MCF 10A (cell line): ENCODE measurements around the gene TMEM131L. TPM values are rescaled to one million over a fixed set of nuclear protein-coding genes. Genes with fewer than 3 reads are reported as not detected.

Experiments used
- BruUV-seq: library from RNA; stranded (reverse); fragments of 400-500 nt; replicated peaks from 2 replicates; lab custom pipeline; 2021; lab: Mats Ljungman, UMichigan
- CTCF ChIA-PET: fragments of 300-600 bp; sonication (Branson Sonifier 250); formaldehyde crosslinking; extraction: SDS; loops from one replicate; lab custom pipeline; 2021; ENCODE audit warnings: antibody characterized with exemption, inconsistent platforms; lab: Yijun Ruan, JAX
- POLR2A ChIA-PET: fragments of 300-600, 350-650 bp; sonication (Branson Sonifier 250); formaldehyde crosslinking; extraction: SDS; loops from one replicate; lab custom pipeline; 2020; ENCODE audit warnings: antibody characterized with exemption, inconsistent platforms; lab: Yijun Ruan, JAX
- DNase-seq: peaks from one replicate; pipeline ENCODE4 v3.0.0-alpha.2; 2018; ENCODE audit not compliant: unreplicated experiment
- H3K27ac Mint-ChIP-seq: one replicate; pipeline ENCODE4 v1.8.0; 2022; ENCODE audit warnings: mild to moderate bottlenecking, low read depth, mixed read lengths; ENCODE audit not compliant: unreplicated experiment
- H3K27me3 Mint-ChIP-seq: one replicate; pipeline ENCODE4 v1.8.0; 2022; ENCODE audit warnings: mixed read lengths; ENCODE audit not compliant: insufficient read depth, unreplicated experiment
- H3K36me3 Mint-ChIP-seq: one replicate; pipeline ENCODE4 v1.8.0; 2022; ENCODE audit warnings: mild to moderate bottlenecking, moderate library complexity, mixed read lengths; ENCODE audit not compliant: insufficient read depth, unreplicated experiment
- H3K4me1 Mint-ChIP-seq: one replicate; pipeline ENCODE4 v1.8.0; 2022; ENCODE audit warnings: mixed read lengths; ENCODE audit not compliant: insufficient read depth, unreplicated experiment
- H3K4me3 Mint-ChIP-seq: one replicate; pipeline ENCODE4 v1.8.0; 2022; ENCODE audit warnings: mild to moderate bottlenecking, moderate library complexity, mixed read lengths; ENCODE audit not compliant: unreplicated experiment
- H3K9me3 Mint-ChIP-seq: one replicate; pipeline ENCODE4 v1.8.0; 2022; ENCODE audit warnings: mixed read lengths; ENCODE audit not compliant: unreplicated experiment
- intact Hi-C: fragments of 100-400 bp; cut with micrococcal nuclease; formaldehyde crosslinking; loops from 2 replicates; pipeline ENCODE4 v1.14.1; 2022
- total RNA-seq: library from RNA; stranded (reverse); gene quantifications from 2 replicates; pipeline ENCODE4 v1.2.3, GENCODE V29; 2022
- TF ChIP-seq, protein P1 (sequence below): fragments of 200-600 bp; IDR thresholded peaks from one replicate; pipeline ENCODE4 v1.8.0; 2022; ENCODE audit warnings: antibody characterized with exemption, mild to moderate bottlenecking; ENCODE audit not compliant: unreplicated experiment

TMEM131L gene
- total RNA-seq, 1 experiment from 2014 or later, result 10.1 TPM

DNA sequence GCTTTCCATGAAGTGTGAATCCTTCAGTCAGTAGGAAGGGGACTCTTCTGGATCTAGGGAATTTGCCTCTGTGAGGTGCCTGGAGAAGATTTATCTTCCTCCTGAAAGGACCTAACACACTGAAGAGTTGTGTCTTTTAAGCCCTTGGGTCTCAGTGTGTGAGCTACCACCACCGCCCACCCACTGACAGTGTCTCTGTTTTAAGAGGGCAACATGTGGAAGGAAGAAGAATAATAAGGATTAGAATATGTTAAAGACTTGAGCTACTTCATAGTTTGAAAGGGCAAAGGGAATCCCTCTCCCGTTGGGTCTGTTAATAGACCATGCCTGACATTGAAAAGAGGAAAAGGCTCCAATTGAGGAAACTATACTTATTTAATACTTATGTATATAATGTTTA, 153.7 kb downstream of the TMEM131L start:
- intact Hi-C loops, result no loop called here
- Mint-ChIP-seq H3K9me3 (no peaks in the 10 kb centered on the region), H3K36me3 (peaks cover 37% of the 10 kb centered on the region), H3K27ac (no peak overlapping the region), H3K27me3 (no peaks in the 10 kb centered on the region), H3K4me3 (no peak overlapping the region), H3K4me1 (no peaks in the 10 kb centered on the region)
- TF ChIP-seq, protein P1, sequence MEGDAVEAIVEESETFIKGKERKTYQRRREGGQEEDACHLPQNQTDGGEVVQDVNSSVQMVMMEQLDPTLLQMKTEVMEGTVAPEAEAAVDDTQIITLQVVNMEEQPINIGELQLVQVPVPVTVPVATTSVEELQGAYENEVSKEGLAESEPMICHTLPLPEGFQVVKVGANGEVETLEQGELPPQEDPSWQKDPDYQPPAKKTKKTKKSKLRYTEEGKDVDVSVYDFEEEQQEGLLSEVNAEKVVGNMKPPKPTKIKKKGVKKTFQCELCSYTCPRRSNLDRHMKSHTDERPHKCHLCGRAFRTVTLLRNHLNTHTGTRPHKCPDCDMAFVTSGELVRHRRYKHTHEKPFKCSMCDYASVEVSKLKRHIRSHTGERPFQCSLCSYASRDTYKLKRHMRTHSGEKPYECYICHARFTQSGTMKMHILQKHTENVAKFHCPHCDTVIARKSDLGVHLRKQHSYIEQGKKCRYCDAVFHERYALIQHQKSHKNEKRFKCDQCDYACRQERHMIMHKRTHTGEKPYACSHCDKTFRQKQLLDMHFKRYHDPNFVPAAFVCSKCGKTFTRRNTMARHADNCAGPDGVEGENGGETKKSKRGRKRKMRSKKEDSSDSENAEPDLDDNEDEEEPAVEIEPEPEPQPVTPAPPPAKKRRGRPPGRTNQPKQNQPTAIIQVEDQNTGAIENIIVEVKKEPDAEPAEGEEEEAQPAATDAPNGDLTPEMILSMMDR, result no peak
- ChIA-PET CTCF (interaction anchor here (4.3 kb wide), 1 partner anchor 14 kb away, joined by 19 read pairs; no protein-coding TSS in a partner anchor), POLR2A (no interaction called here)
- no peak for DNase-seq
- no TSS peak for BruUV-seq

DNA sequence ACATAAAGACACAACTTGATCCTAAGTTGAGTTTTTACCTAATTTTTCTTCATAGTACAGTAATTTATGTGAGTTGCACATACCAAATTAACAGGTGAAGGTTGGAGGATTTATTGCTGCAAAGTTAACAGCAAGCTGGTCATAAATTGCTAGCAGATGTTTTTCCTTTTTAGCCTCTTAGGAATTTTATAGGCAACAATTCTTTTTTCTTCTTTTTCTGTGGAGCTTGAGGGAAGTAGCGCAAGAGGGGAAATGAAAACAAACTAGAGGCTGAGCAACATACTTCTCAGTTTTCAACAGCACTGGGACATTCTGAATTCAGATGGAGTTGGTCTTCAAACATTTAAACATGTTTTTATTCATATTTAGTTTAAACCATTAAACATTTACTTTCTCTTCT, 154.2 kb downstream of the TMEM131L start:
- TF ChIP-seq, protein P1, result no peak
- ChIA-PET POLR2A (interaction anchor here (0.7 kb wide), 1 partner anchor 9 kb away, joined by 4 read pairs; no protein-coding TSS in a partner anchor), CTCF (interaction anchor here (4.3 kb wide), 1 partner anchor 14 kb away, joined by 19 read pairs; no protein-coding TSS in a partner anchor)
- no peaks in the 10 kb centered on the region for H3K9me3 Mint-ChIP-seq
- no peaks in the 10 kb centered on the region for H3K27me3 Mint-ChIP-seq
- intact Hi-C loops, result no loop called here
- no peak overlapping the region for H3K27ac Mint-ChIP-seq
- no peak for DNase-seq
- H3K4me1 Mint-ChIP-seq, result no peaks in the 10 kb centered on the region
- no peak overlapping the region for H3K4me3 Mint-ChIP-seq
- H3K36me3 Mint-ChIP-seq, result peaks cover 37% of the 10 kb centered on the region
- BruUV-seq, result no TSS peak

- Mint-ChIP-seq H3K27me3 (no peaks in the 10 kb centered on the region), H3K36me3 (peaks cover 40% of the 10 kb centered on the region), H3K27ac (no peak overlapping the region), H3K4me3 (no peak overlapping the region), H3K4me1 (no peaks in the 10 kb centered on the region), H3K9me3 (no peaks in the 10 kb centered on the region)
- intact Hi-C loops, result no loop called here
- ChIA-PET POLR2A (no interaction called here), CTCF (interaction anchor here (0.6 to 4.3 kb wide), 3 partner anchors 12 to 185 kb away, joined by 3 to 19 read pairs (median 3); no protein-coding TSS in a partner anchor)
- TF ChIP-seq, protein P1, result no peak
- BruUV-seq, result no TSS peak
- no peak for DNase-seq
Observed at GRCh38 chr4:153622093-153622492, 155.9 kb downstream of the TMEM131L start.

- H3K4me3 Mint-ChIP-seq, result no peak overlapping the region
- intact Hi-C loops, result no loop called here
- H3K27ac Mint-ChIP-seq, result no peak overlapping the region
- H3K4me1 Mint-ChIP-seq, result no peaks in the 10 kb centered on the region
- POLR2A ChIA-PET, result no interaction called here
- DNase-seq, result no peak
- H3K9me3 Mint-ChIP-seq, result no peaks in the 10 kb centered on the region
- no peaks in the 10 kb centered on the region for H3K27me3 Mint-ChIP-seq
- CTCF ChIA-PET, result interaction anchor here (4.3 kb wide), 1 partner anchor 11 kb away, joined by 19 read pairs; no protein-coding TSS in a partner anchor
- BruUV-seq, result no TSS peak
- TF ChIP-seq, protein P1, result no peak
- peaks cover 41% of the 10 kb centered on the region for H3K36me3 Mint-ChIP-seq
Observed at GRCh38 chr4:153622778-153623240, 156.6 kb downstream of the TMEM131L start.
